OCI-LY7 (cell line): ENCODE data around the gene AGBL1. TPM values are rescaled to one million over a fixed set of nuclear protein-coding genes. Genes with fewer than 3 reads are reported as not detected.

Experiments used
- BruUV-seq: library from RNA; stranded (reverse); fragments of 400-500 nt; replicated peaks from 2 replicates; lab custom pipeline; 2021; lab: Mats Ljungman, UMichigan
- CTCF ChIA-PET: fragments of 300-600 bp; sonication (Branson Sonifier 250); formaldehyde crosslinking; loops from one replicate; lab custom pipeline; 2022; ENCODE audit warnings: antibody characterized with exemption; ENCODE audit not compliant: unreplicated experiment; lab: Charles Lee
- POLR2A ChIA-PET: fragments of 300-600 bp; sonication (Branson Sonifier 250); formaldehyde crosslinking; loops from one replicate; lab custom pipeline; 2022; ENCODE audit warnings: antibody characterized with exemption; lab: Charles Lee
- DNase-seq: peaks from one replicate; pipeline ENCODE4 v3.0.0-alpha.2; 2015; ENCODE audit warnings: low spot score
- H2AFZ ChIP-seq: fragments of 200-600 bp; sonication (generic), shearing (Covaris generic); 2 replicates; pipeline ENCODE4 v1.6.1; 2014; ENCODE audit warnings: mild to moderate bottlenecking, antibody characterized with exemption, low read length, moderate library complexity
- H3K27ac ChIP-seq: fragments of 200-600 bp; sonication (generic); 2 replicates; pipeline ENCODE4 v1.5.1; 2014; ENCODE audit warnings: mixed run types, low read depth, mild to moderate bottlenecking, moderate library complexity, low read length, inconsistent platforms; ENCODE audit not compliant: poor library complexity, severe bottlenecking
- H3K36me3 ChIP-seq: fragments of 200-600 bp; sonication (generic); 2 replicates; pipeline ENCODE4 v1.6.1; 2014; ENCODE audit warnings: mild to moderate bottlenecking, antibody characterized with exemption, low read length, moderate library complexity, mixed read lengths; ENCODE audit not compliant: insufficient read depth
- H3K4me1 ChIP-seq: fragments of 200-600 bp; sonication (generic); 2 replicates; pipeline ENCODE4 v1.5.1; 2014; ENCODE audit warnings: mild to moderate bottlenecking, low read length; ENCODE audit not compliant: insufficient read depth, poor library complexity, severe bottlenecking
- H3K4me2 ChIP-seq: fragments of 200-600 bp; sonication (generic); 2 replicates; pipeline ENCODE4 v1.6.1; 2014; ENCODE audit warnings: mild to moderate bottlenecking, low read length
- H3K4me3 ChIP-seq: fragments of 200-600 bp; sonication (generic); 2 replicates; pipeline ENCODE4 v1.5.1; 2014; ENCODE audit warnings: mild to moderate bottlenecking, low read depth, low read length; ENCODE audit not compliant: poor library complexity, severe bottlenecking
- H3K79me2 ChIP-seq: fragments of 200-600 bp; sonication (generic); 2 replicates; pipeline ENCODE4 v1.6.1; 2016; ENCODE audit warnings: low read depth, mild to moderate bottlenecking, low read length, moderate library complexity, mixed read lengths; ENCODE audit not compliant: insufficient read depth
- H3K9me2 ChIP-seq: fragments of 200-600 bp; sonication (generic); 2 replicates; pipeline ENCODE4 v1.6.1; 2016; ENCODE audit warnings: mild to moderate bottlenecking, low read length, mixed read lengths; ENCODE audit not compliant: insufficient read depth
- H3K9me3 ChIP-seq: fragments of 200-600 bp; sonication (generic); 2 replicates; pipeline ENCODE4 v1.6.1; 2014; ENCODE audit warnings: mild to moderate bottlenecking, mixed run types, low read length, mixed read lengths
- H4K20me1 ChIP-seq: fragments of 200-600 bp; sonication (generic); 2 replicates; pipeline ENCODE4 v1.6.1; 2014; ENCODE audit warnings: mild to moderate bottlenecking, antibody characterized with exemption, low read length, moderate library complexity, mixed read lengths; ENCODE audit not compliant: insufficient read depth
- EZH2phosphoT487 ChIP-seq: fragments of 200-600 bp; sonication (generic); IDR thresholded peaks from 2 replicates; pipeline ENCODE4 v1.6.1; 2018; ENCODE audit warnings: low read depth, borderline replicate concordance, mild to moderate bottlenecking, mixed run types, antibody characterized with exemption, low read length, moderate library complexity, mixed read lengths
- intact Hi-C: fragments of 100-400 bp; cut with micrococcal nuclease; formaldehyde crosslinking; loops from one replicate; pipeline ENCODE4 v1.10.0; 2022; ENCODE audit not compliant: unreplicated experiment
- total RNA-seq, 2 experiments: library from RNA; depleted of rRNA in 1 of 2; stranded (reverse); fragments of >200 nt in 1 of 2; shearing (Covaris generic) in 1 of 2; gene quantifications; 2 replicates each; pipeline ENCODE4 v1.2.3, GENCODE V29; 2014 to 2022
- TF ChIP-seq, protein P1 (sequence below): fragments of 200-600 bp; sonication (generic); conservative IDR thresholded peaks from 2 replicates; pipeline ENCODE4 v1.5.1; 2014; ENCODE audit warnings: mild to moderate bottlenecking, antibody characterized with exemption, low read length, moderate library complexity, mixed read lengths

The AGBL1 gene
- total RNA-seq, 2 experiments from 2014 or later, result not detected

DNA sequence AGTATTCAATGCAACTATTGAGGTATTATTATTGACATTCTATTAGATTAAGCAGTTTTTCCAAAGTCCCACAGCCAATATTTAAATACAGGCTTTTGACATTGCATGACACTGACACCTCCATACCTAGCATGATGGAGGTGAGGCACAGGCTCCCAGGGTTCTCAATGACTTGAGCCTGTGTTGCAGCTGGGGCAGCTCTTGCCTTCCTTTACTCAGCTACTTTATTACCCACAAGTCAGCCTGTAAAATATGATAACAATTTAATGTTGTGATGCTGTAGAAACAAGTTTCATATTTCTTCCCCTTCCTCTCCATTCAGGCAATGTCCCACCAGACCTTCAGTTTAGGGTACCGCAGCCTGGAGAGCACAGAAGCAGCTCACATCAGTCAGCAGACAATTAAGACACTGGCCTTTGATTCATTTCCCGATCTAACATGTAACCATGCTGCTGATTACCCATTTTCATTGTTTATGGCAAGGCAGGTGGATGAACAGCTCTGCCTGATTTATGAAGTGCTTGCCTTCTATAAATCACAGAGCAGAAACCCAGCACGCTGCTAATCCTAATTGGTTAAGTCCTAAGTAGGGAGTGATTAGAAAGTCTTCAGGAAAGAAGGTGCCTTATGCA lies 826.1 kb downstream of the AGBL1 start:
- intact Hi-C loops, result no loop called here
- BruUV-seq, result no TSS peak
- Histone ChIP-seq H3K9me3 (no peaks in the 10 kb centered on the region), H3K4me2 (no peak overlapping the region), H3K9me2 (no peaks in the 10 kb centered on the region), H3K36me3 (no peaks in the 10 kb centered on the region), H3K4me3 (no peak overlapping the region), H3K27ac (no peak overlapping the region), H2AFZ (no peak overlapping the region), H4K20me1 (no peaks in the 10 kb centered on the region), H3K4me1 (no peaks in the 10 kb centered on the region), H3K79me2 (no peaks in the 10 kb centered on the region)
- POLR2A ChIA-PET, result interaction anchor here (0.7 kb wide), 1 partner anchor 194 kb away, joined by 3 read pairs; no protein-coding TSS in a partner anchor
- CTCF ChIA-PET, result no interaction called here
- no peak for DNase-seq
- TF ChIP-seq, protein P1, sequence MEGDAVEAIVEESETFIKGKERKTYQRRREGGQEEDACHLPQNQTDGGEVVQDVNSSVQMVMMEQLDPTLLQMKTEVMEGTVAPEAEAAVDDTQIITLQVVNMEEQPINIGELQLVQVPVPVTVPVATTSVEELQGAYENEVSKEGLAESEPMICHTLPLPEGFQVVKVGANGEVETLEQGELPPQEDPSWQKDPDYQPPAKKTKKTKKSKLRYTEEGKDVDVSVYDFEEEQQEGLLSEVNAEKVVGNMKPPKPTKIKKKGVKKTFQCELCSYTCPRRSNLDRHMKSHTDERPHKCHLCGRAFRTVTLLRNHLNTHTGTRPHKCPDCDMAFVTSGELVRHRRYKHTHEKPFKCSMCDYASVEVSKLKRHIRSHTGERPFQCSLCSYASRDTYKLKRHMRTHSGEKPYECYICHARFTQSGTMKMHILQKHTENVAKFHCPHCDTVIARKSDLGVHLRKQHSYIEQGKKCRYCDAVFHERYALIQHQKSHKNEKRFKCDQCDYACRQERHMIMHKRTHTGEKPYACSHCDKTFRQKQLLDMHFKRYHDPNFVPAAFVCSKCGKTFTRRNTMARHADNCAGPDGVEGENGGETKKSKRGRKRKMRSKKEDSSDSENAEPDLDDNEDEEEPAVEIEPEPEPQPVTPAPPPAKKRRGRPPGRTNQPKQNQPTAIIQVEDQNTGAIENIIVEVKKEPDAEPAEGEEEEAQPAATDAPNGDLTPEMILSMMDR, result no peak
- no peak for TF ChIP-seq EZH2phosphoT487

DNA sequence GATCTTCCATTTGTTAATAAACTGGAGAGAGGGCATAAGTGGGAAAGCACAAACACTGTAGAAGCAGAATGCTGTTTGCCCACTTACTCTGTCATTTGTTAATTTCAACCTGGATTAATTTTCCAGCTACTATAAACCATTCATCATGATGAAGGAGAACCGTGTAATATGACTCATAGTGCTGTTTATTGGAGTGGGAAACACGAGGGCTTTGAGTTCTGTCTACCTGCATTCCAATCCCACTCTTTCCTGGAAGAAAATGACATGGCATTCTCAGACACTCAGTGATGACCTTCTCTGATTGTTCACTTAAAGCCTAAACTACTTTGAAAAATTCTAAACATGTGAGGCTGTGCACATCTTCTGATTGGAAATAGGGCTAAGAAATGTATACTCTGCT lies 826.7 kb downstream of the AGBL1 start:
- no peak overlapping the region for H2AFZ ChIP-seq
- no peaks in the 10 kb centered on the region for H3K79me2 ChIP-seq
- no peak for DNase-seq
- no peak overlapping the region for H3K27ac ChIP-seq
- no peaks in the 10 kb centered on the region for H4K20me1 ChIP-seq
- ChIA-PET POLR2A (no interaction called here), CTCF (no interaction called here)
- no peak overlapping the region for H3K4me2 ChIP-seq
- TF ChIP-seq, protein P1, result no peak
- BruUV-seq, result no TSS peak
- H3K4me3 ChIP-seq, result no peak overlapping the region
- intact Hi-C loops, result no loop called here
- H3K9me3 ChIP-seq, result no peaks in the 10 kb centered on the region
- no peaks in the 10 kb centered on the region for H3K4me1 ChIP-seq
- no peaks in the 10 kb centered on the region for H3K9me2 ChIP-seq
- no peaks in the 10 kb centered on the region for H3K36me3 ChIP-seq

DNA sequence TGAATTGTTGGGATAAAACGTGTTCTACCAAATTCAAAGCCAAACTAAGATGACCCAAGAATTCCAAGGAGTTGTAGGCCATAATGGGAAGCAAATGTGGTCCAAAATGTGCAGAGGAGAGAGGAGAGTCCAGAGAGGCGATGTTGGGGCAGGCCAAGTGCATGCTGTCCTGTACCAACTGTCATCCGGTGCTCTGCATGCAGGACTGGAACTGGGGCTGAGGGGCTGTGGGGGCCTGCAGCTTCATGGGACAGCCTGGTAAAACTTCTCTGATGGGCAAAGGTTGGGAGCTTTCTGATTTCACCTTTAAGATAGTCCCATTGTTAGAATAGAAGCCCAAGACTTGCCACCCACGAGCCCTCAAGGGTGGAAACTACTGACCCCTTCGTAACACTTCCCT lies 831.4 kb downstream of the AGBL1 start:
- Histone ChIP-seq H3K9me2 (no peaks in the 10 kb centered on the region), H3K4me3 (no peak overlapping the region), H4K20me1 (no peaks in the 10 kb centered on the region), H3K79me2 (no peaks in the 10 kb centered on the region), H3K4me1 (no peaks in the 10 kb centered on the region), H3K9me3 (no peaks in the 10 kb centered on the region), H3K36me3 (no peaks in the 10 kb centered on the region), H3K4me2 (no peak overlapping the region), H3K27ac (no peak overlapping the region), H2AFZ (no peak overlapping the region)
- ChIA-PET CTCF (no interaction called here), POLR2A (no interaction called here)
- DNase-seq, result no peak
- BruUV-seq, result no TSS peak
- intact Hi-C loops, result no loop called here
- TF ChIP-seq, protein P1, result no peak
- no peak for TF ChIP-seq EZH2phosphoT487
